ENCODE data around the gene AGO3. TPM values are rescaled to one million over a fixed set of nuclear protein-coding genes. Genes with fewer than 3 reads are reported as not detected.

Gene AGO3
- total RNA-seq, 1 donor from 2014 or later, result 9.9 TPM

GRCh38 chr1:35927472-35927871 is 3.4 kb upstream of the AGO3 start:
- Histone ChIP-seq H3K4me3 (ENCODE audit: low read depth, low read length) (no peak overlapping the region), H3K27me3 (ENCODE audit: control insufficient read depth, insufficient read depth, low read length) (no peaks in the 10 kb centered on the region), H3K36me3 (ENCODE audit: control insufficient read depth, insufficient read depth, low read length) (no peaks in the 10 kb centered on the region)
- DNase-seq (ENCODE audit: low read depth), result no peak
- no peak for TF ChIP-seq CTCF (IDR thresholded peaks at IDR 0.05; ENCODE audit: insufficient read depth, low read length, poor library complexity, severe bottlenecking)

DNA sequence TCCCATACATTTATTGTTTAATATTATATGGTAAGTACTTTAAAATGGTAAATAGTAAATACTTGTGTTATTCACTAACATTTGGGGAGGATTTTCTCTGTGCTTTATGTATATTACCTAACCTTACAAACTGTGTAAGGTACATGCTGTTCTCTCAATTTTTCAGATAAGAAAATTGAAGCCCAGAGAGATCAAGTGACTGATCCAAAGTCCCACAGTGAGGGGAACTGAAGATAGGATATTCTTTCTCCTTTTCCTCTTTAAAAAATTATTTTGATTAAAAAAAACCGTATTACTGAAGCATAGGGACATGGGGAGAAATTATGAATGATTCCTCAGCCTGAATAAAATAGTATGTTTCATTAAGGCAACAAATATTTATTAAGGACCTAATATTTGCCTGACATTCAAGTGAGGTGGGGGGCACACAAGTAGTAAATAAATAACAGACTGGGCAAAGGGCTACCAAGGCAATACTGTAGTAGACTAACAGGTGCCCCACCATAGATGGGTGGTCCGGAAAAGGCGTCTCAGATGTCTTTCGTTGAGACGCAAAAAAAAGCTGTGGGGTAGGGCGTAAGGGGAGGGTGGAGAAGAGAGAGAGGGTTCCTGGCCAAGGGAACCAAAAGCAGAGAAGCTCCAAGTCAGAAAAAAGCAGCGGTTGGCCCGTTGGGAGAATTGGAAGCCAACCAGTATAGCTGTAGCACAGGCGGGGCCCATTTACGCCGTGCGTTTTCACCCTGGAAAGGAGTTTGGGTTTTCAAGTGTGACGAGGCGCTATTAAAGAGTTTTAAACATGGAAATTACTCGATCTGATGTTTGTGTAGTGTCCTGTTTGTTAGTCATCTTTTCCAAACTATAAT is 944 bp upstream of the AGO3 start:
- no peak for TF ChIP-seq CTCF (IDR thresholded peaks at IDR 0.05; ENCODE audit: insufficient read depth, low read length, poor library complexity, severe bottlenecking)
- no peak for DNase-seq (ENCODE audit: low read depth)
- no peaks in the 10 kb centered on the region for H3K36me3 ChIP-seq (ENCODE audit: control insufficient read depth, insufficient read depth, low read length)
- peak overlapping the region; percentile 81 for H3K4me3 ChIP-seq (ENCODE audit: low read depth, low read length)
- no peaks in the 10 kb centered on the region for H3K27me3 ChIP-seq (ENCODE audit: control insufficient read depth, insufficient read depth, low read length)

DNA sequence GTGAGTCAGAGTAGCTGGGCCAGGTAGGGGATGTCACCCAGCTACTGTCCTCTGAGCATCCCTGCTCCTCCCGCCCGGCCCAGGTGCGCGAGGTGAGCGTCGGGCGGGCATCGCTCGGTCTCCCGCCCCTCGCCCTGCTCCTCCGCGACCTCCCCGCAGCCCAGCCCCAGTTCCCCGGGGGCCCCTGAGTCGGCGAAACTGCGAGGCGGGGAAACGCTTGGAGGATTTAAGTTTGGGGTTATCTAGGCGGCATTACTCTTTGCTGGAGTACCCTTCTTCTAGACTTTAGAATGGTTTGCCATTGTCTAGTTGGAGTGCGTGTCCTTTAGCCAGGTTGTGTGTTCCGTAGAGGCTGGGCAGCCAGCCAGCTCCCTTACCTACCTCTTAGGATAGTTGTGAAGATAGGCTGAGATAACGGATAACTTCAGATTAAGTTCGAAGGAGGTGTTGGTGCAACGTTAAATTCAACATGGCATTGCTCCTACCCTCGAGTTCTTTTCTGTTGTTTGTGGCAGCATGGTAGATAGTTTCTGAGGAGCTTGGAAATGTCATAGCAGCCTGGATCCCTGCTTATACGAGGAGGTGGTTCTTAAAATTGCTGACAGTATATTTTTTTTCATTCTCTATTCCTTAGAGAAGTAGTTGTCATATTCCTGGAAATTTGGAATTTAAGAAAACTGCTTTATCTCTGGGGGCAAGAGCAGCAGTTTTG is 697 bp downstream of the AGO3 start:
- Histone ChIP-seq H3K36me3 (ENCODE audit: control insufficient read depth, insufficient read depth, low read length) (no peaks in the 10 kb centered on the region), H3K27me3 (ENCODE audit: control insufficient read depth, insufficient read depth, low read length) (no peaks in the 10 kb centered on the region), H3K4me3 (ENCODE audit: low read depth, low read length) (peak overlapping the region; percentile 81)
- no peak for DNase-seq (ENCODE audit: low read depth)
- TF ChIP-seq CTCF (IDR thresholded peaks at IDR 0.05; ENCODE audit: insufficient read depth, low read length, poor library complexity, severe bottlenecking), result no peak

DNA sequence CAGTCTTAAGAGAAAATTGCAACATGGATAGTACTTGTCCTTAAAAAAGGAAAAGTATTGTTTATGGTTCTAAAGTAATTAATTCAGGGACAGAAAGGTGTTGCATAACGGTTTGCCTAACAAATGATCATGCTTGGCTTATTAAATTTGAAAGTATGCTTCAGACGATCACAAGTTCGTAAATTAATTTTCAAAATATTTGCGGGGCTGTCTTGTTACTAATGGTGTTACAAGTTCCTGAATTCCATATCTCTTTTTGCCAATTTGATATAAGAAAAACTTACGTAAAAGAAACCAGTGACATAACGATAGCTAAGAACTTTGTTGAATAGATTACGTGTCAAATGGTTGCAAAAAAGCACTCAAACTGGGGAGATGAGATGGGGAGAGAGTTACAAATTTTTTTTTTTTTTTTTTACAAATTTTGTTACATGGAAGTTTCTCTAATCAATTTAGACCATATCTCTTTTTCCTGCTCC is 1.3 kb downstream of the AGO3 start:
- no peaks in the 10 kb centered on the region for H3K27me3 ChIP-seq (ENCODE audit: control insufficient read depth, insufficient read depth, low read length)
- peak overlapping the region; percentile 81 for H3K4me3 ChIP-seq (ENCODE audit: low read depth, low read length)
- no peak for DNase-seq (ENCODE audit: low read depth)
- no peaks in the 10 kb centered on the region for H3K36me3 ChIP-seq (ENCODE audit: control insufficient read depth, insufficient read depth, low read length)
- TF ChIP-seq CTCF (IDR thresholded peaks at IDR 0.05; ENCODE audit: insufficient read depth, low read length, poor library complexity, severe bottlenecking), result no peak

DNA sequence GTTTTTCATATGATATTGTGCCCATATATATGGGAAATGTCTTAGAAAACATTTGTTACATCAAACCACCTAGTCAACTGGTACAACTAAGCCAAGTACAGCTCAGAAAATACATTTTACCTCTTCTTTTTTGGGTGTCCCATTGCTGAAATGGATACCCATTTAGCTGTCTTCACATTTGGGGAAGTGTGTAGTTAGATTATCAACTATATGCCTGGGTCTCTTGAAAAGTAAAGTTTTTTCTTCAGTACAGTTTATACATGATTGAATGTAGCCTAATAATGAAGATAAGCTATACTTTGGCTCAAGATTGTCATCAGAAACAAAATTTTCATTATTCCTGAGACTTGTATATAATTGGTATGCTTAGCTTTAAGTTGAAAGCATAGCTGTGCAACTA is 2.0 kb downstream of the AGO3 start:
- no peak for DNase-seq (ENCODE audit: low read depth)
- Histone ChIP-seq H3K4me3 (ENCODE audit: low read depth, low read length) (no peak overlapping the region), H3K27me3 (ENCODE audit: control insufficient read depth, insufficient read depth, low read length) (no peaks in the 10 kb centered on the region), H3K36me3 (ENCODE audit: control insufficient read depth, insufficient read depth, low read length) (no peaks in the 10 kb centered on the region)
- TF ChIP-seq CTCF (IDR thresholded peaks at IDR 0.05; ENCODE audit: insufficient read depth, low read length, poor library complexity, severe bottlenecking), result no peak

All from kidney epithelial cell (primary cell).